ENCODE measurements around the gene BRPF3.

The BRPF3 gene

GRCh38 chr6:36276581-36277536 lies 80.3 kb downstream of the BRPF3 start:
- no peak for DNase-seq (ENCODE audit: low read depth)
- no peak for TF ChIP-seq CTCF (IDR thresholded peaks at IDR 0.05; ENCODE audit: low read depth, low read length, missing control alignments)
- in situ Hi-C loops (cut with HindIII; ENCODE audit: low sequenced_read_pairs), result no loop called here
- H3K4me3 ChIP-seq (ENCODE audit: low read depth, low read length), result no peak overlapping the region

- in situ Hi-C loops (cut with HindIII; ENCODE audit: low sequenced_read_pairs), result no loop called here
- no peak overlapping the region for H3K4me3 ChIP-seq (ENCODE audit: low read depth, low read length)
- no peak for TF ChIP-seq CTCF (IDR thresholded peaks at IDR 0.05; ENCODE audit: low read depth, low read length, missing control alignments)
- DNase-seq (ENCODE audit: low read depth), result no peak
These were observed 81.5 kb downstream of the BRPF3 start for GRCh38 chr6:36277946-36278470.

GRCh38 chr6:36280467-36280866 lies 83.9 kb downstream of the BRPF3 start:
- in situ Hi-C loops (cut with HindIII; ENCODE audit: low sequenced_read_pairs), result no loop called here
- TF ChIP-seq CTCF (IDR thresholded peaks at IDR 0.05; ENCODE audit: low read depth, low read length, missing control alignments), result no peak
- no peak for DNase-seq (ENCODE audit: low read depth)
- H3K4me3 ChIP-seq (ENCODE audit: low read depth, low read length), result no peak overlapping the region

GRCh38 chr6:36280983-36281382 lies 84.4 kb downstream of the BRPF3 start:
- H3K4me3 ChIP-seq (ENCODE audit: low read depth, low read length), result no peak overlapping the region
- DNase-seq (ENCODE audit: low read depth), result no peak
- in situ Hi-C loops (cut with HindIII; ENCODE audit: low sequenced_read_pairs), result no loop called here
- no peak for TF ChIP-seq CTCF (IDR thresholded peaks at IDR 0.05; ENCODE audit: low read depth, low read length, missing control alignments)
